H9 (cell line): ENCODE results near the gene H19. TPM values are rescaled to one million over a fixed set of nuclear protein-coding genes. Genes with fewer than 3 reads are reported as not detected.

Experiments
- DNase-seq: peaks from one replicate; pipeline ENCODE4 v3.0.0-alpha.2; 2017
- H2AFZ ChIP-seq: one replicate; pipeline ENCODE4 v1.6.1; 2013; ENCODE audit warnings: mild to moderate bottlenecking, low read length, control low read depth, moderate library complexity
- H2AK5ac ChIP-seq: 2 replicates; pipeline ENCODE4 v1.6.1; 2013; ENCODE audit warnings: low read length, control low read depth, mixed read lengths; ENCODE audit not compliant: insufficient read length
- H2BK120ac ChIP-seq: one replicate; pipeline ENCODE4 v1.6.1; 2013; ENCODE audit warnings: low read depth, mild to moderate bottlenecking, low read length, control low read depth, inconsistent platforms; ENCODE audit not compliant: poor library complexity, severe bottlenecking
- H2BK12ac ChIP-seq: 2 replicates; pipeline ENCODE4 v1.6.1; 2013; ENCODE audit warnings: low read length, control low read depth, mixed read lengths, low read depth; ENCODE audit not compliant: insufficient read length
- H2BK15ac ChIP-seq: 2 replicates; pipeline ENCODE4 v1.6.1; 2013; ENCODE audit warnings: low read depth, low read length, control low read depth
- H2BK20ac ChIP-seq: one replicate; pipeline ENCODE4 v1.6.1; 2013; ENCODE audit warnings: low read depth, mild to moderate bottlenecking, low read length, control low read depth, inconsistent platforms; ENCODE audit not compliant: poor library complexity, severe bottlenecking
- H2BK5ac ChIP-seq: 2 replicates; pipeline ENCODE4 v1.6.1; 2013; ENCODE audit warnings: low read length, control low read depth, mixed read lengths; ENCODE audit not compliant: insufficient read length
- H3K14ac ChIP-seq: 2 replicates; pipeline ENCODE4 v1.6.1; 2013; ENCODE audit warnings: low read length, control low read depth; ENCODE audit not compliant: insufficient read depth
- H3K18ac ChIP-seq: 2 replicates; pipeline ENCODE4 v1.6.1; 2013; ENCODE audit warnings: low read depth, mild to moderate bottlenecking, mixed read lengths, low read length, control low read depth; ENCODE audit not compliant: insufficient read length
- H3K23ac ChIP-seq: 2 replicates; pipeline ENCODE4 v1.6.1; 2013; ENCODE audit warnings: low read length, control low read depth, mixed read lengths, low read depth; ENCODE audit not compliant: insufficient read length
- H3K23me2 ChIP-seq: 2 replicates; pipeline ENCODE4 v1.6.1; 2013; ENCODE audit warnings: low read depth, mild to moderate bottlenecking, mixed read lengths, low read length, control low read depth; ENCODE audit not compliant: insufficient read length, poor library complexity, severe bottlenecking
- H3K27ac ChIP-seq: 2 replicates; pipeline ENCODE4 v1.5.1; 2013; ENCODE audit warnings: low read length, control low read depth, mixed read lengths, low read depth; ENCODE audit not compliant: insufficient read length
- H3K27me3 ChIP-seq: 2 replicates; pipeline ENCODE4 v1.6.1; 2013; ENCODE audit warnings: low read length, control low read depth, inconsistent platforms; ENCODE audit not compliant: insufficient read depth
- H3K4ac ChIP-seq: 2 replicates; pipeline ENCODE4 v1.6.1; 2013; ENCODE audit warnings: low read depth, mild to moderate bottlenecking, control low read depth, inconsistent platforms, low read length, moderate library complexity
- H3K4me1 ChIP-seq: 2 replicates; pipeline ENCODE4 v1.6.1; 2013; ENCODE audit warnings: low read length, control low read depth, inconsistent platforms; ENCODE audit not compliant: insufficient read depth
- H3K4me2 ChIP-seq: 2 replicates; pipeline ENCODE4 v1.6.1; 2013; ENCODE audit warnings: low read length, control low read depth, mixed read lengths; ENCODE audit not compliant: insufficient read length, insufficient read depth
- H3K56ac ChIP-seq: 2 replicates; pipeline ENCODE4 v1.6.1; 2013; ENCODE audit warnings: low read depth, mild to moderate bottlenecking, mixed read lengths, low read length, control low read depth; ENCODE audit not compliant: insufficient read length
- H3K79me1 ChIP-seq: 2 replicates; pipeline ENCODE4 v1.6.1; 2013; ENCODE audit warnings: low read depth, mild to moderate bottlenecking, moderate library complexity, low read length, control low read depth, inconsistent platforms; ENCODE audit not compliant: insufficient read depth, poor library complexity, severe bottlenecking
- H3K79me2 ChIP-seq: 2 replicates; pipeline ENCODE4 v1.6.1; 2013; ENCODE audit warnings: low read length, control low read depth, inconsistent platforms; ENCODE audit not compliant: insufficient read depth
- H3K9ac ChIP-seq: 2 replicates; pipeline ENCODE4 v1.6.1; 2013; ENCODE audit warnings: low read length, control low read depth, mixed read lengths; ENCODE audit not compliant: insufficient read length; ENCODE audit errors: extremely low read depth
- H3K9me3 ChIP-seq: one replicate; pipeline ENCODE4 v1.6.1; 2013; ENCODE audit warnings: low read depth, low read length, inconsistent platforms; ENCODE audit not compliant: control insufficient read depth
- H3T11ph ChIP-seq: one replicate; pipeline ENCODE4 v1.6.1; 2013; ENCODE audit warnings: mild to moderate bottlenecking, low read length, control low read depth, inconsistent platforms
- H4K20me1 ChIP-seq: one replicate; pipeline ENCODE4 v1.6.1; 2013; ENCODE audit not compliant: control insufficient read depth, insufficient read length, insufficient read depth
- H4K5ac ChIP-seq: 2 replicates; pipeline ENCODE4 v1.6.1; 2013; ENCODE audit warnings: low read depth, mild to moderate bottlenecking, mixed read lengths, low read length, control low read depth; ENCODE audit not compliant: insufficient read length
- H4K8ac ChIP-seq: replicated peaks from 2 replicates; pipeline ENCODE4 v1.6.1; 2013; ENCODE audit warnings: low read length, control low read depth, mixed read lengths, low read depth; ENCODE audit not compliant: insufficient read length
- H4K91ac ChIP-seq: 2 replicates; pipeline ENCODE4 v1.6.1; 2013; ENCODE audit warnings: low read depth, mild to moderate bottlenecking, moderate library complexity, mixed read lengths, low read length, control low read depth; ENCODE audit not compliant: insufficient read length
- H3K27ac Mint-ChIP-seq, 3 experiments: 2 replicates in 2 of 3; 3 replicates in 1 of 3; pipeline ENCODE4 v1.8.0; 2020 to 2021; ENCODE audit warnings: mixed read lengths in 3 of 3, mild to moderate bottlenecking in 1 of 3, moderate library complexity in 1 of 3
- H3K27me3 Mint-ChIP-seq: 2 replicates; pipeline ENCODE4 v1.8.0; 2021; ENCODE audit warnings: low read depth, mild to moderate bottlenecking, moderate library complexity, mixed read lengths
- H3K36me3 Mint-ChIP-seq, 3 experiments: 2 replicates in 2 of 3; 3 replicates in 1 of 3; pipeline ENCODE4 v1.8.0; 2020 to 2021; ENCODE audit warnings: low read depth in 3 of 3, mixed read lengths in 3 of 3; ENCODE audit not compliant: insufficient read depth in 1 of 3
- H3K4me1 Mint-ChIP-seq, 2 experiments: 2 replicates each; pipeline ENCODE4 v1.8.0; 2020; ENCODE audit warnings: mixed read lengths in 2 of 2
- H3K4me3 Mint-ChIP-seq, 2 experiments: 2 replicates in 1 of 2; 3 replicates in 1 of 2; pipeline ENCODE4 v1.8.0; 2020 to 2021; ENCODE audit warnings: mild to moderate bottlenecking in 2 of 2, mixed read lengths in 2 of 2, moderate library complexity in 1 of 2
- H3K9me3 Mint-ChIP-seq, 2 experiments: 2 replicates in 1 of 2; 3 replicates in 1 of 2; pipeline ENCODE4 v1.8.0; 2020; ENCODE audit warnings: mild to moderate bottlenecking in 2 of 2, mixed read lengths in 2 of 2, moderate library complexity in 1 of 2
- WGBS: extraction: QIAGEN DNeasy Blood & Tissue Kit; methylation state at CpG from one replicate; pipeline ENCODE4 v1.1.7; 2013; ENCODE audit warnings: missing lambda C conversion rate, low lambda C conversion rate, mixed read lengths; ENCODE audit not compliant: insufficient read length; ENCODE audit errors: extremely low coverage; 5-methylcytosine and 5-hydroxymethylcytosine counted together
- total RNA-seq: library from RNA; stranded (reverse); gene quantifications from 2 replicates; pipeline ENCODE4 v1.2.1, GENCODE V29; 2021
- TF ChIP-seq, protein P1 (sequence below): fragments of 200-600 bp; sonication (generic); conservative IDR thresholded peaks from 3 replicates; pipeline ENCODE4 v1.8.0; 2021; ENCODE audit warnings: antibody characterized with exemption, mild to moderate bottlenecking

H19 gene
- total RNA-seq, 1 experiment from 2014 or later, result 10.7 TPM

DNA sequence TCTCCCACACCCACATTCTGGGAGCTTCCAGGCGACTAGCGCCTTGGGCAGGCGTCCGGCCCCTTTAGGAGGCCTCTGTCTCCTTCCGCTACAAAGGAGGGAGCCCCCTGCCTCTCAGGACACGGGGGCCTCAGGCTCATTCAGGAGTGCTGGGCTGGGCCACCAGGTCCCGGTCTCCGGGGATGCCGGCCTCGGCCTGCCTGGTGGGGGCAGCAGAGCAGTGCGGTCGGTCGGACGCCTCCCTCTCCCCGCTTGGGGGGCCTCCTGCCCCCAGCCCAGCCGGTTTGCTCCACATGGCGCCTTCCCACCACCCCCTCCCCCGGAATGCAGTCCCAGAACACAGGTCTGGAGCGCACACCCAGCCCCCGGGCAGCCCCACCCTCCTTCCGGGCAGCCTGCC lies 28.6 kb downstream of the H19 start:
- no peaks in the 10 kb centered on the region for H3K27me3 Mint-ChIP-seq
- Histone ChIP-seq H3K9ac (no peak overlapping the region), H3K18ac (no peak overlapping the region), H3K79me2 (no peaks in the 10 kb centered on the region), H4K8ac (no peak overlapping the region), H2AFZ (no peak overlapping the region), H2BK120ac (no peak overlapping the region), H3T11ph (no peak overlapping the region), H2BK15ac (no peak overlapping the region), H4K5ac (no peak overlapping the region), H3K79me1 (no peaks in the 10 kb centered on the region), H4K91ac (no peak overlapping the region), H3K4me2 (no peak overlapping the region), H2AK5ac (no peak overlapping the region), H2BK20ac (no peak overlapping the region), H3K9me3 (no peaks in the 10 kb centered on the region), H3K4me1 (no peaks in the 10 kb centered on the region), H3K23ac (no peak overlapping the region), H3K4ac (no peak overlapping the region), H3K27ac (no peak overlapping the region), H3K23me2 (no peaks in the 10 kb centered on the region), H2BK12ac (no peak overlapping the region), H3K14ac (no peak overlapping the region), H3K27me3 (no peaks in the 10 kb centered on the region), H4K20me1 (no peaks in the 10 kb centered on the region), H2BK5ac (no peak overlapping the region), H3K56ac (no peak overlapping the region)
- DNase-seq, result no peak
- no peaks in the 10 kb centered on the region for H3K9me3 Mint-ChIP-seq
- H3K4me1 Mint-ChIP-seq, result no peaks in the 10 kb centered on the region
- WGBS, result no CpG with 5 or more reads among the region's 21 CpGs
- TF ChIP-seq, protein P1, sequence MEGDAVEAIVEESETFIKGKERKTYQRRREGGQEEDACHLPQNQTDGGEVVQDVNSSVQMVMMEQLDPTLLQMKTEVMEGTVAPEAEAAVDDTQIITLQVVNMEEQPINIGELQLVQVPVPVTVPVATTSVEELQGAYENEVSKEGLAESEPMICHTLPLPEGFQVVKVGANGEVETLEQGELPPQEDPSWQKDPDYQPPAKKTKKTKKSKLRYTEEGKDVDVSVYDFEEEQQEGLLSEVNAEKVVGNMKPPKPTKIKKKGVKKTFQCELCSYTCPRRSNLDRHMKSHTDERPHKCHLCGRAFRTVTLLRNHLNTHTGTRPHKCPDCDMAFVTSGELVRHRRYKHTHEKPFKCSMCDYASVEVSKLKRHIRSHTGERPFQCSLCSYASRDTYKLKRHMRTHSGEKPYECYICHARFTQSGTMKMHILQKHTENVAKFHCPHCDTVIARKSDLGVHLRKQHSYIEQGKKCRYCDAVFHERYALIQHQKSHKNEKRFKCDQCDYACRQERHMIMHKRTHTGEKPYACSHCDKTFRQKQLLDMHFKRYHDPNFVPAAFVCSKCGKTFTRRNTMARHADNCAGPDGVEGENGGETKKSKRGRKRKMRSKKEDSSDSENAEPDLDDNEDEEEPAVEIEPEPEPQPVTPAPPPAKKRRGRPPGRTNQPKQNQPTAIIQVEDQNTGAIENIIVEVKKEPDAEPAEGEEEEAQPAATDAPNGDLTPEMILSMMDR, result no peak
- no peak overlapping the region for H3K27ac Mint-ChIP-seq
- no peak overlapping the region for H3K4me3 Mint-ChIP-seq
- H3K36me3 Mint-ChIP-seq, result no peaks in the 10 kb centered on the region
